Keratinocyte (primary cell): Measurements from ENCODE around the gene MUC5B. TPM values are rescaled to one million over a fixed set of nuclear protein-coding genes. Genes with fewer than 3 reads are reported as not detected.

ENCODE experiments used
- DNase-seq: peaks from one replicate; pipeline ENCODE4 v3.0.0-alpha.2; 2011; ENCODE audit warnings: low read depth, missing footprints, low spot score
- FAIRE-seq: peaks from 2 replicates; lab custom pipeline; 2011; peaks lifted over from hg19 to GRCh38; lab: Jason Lieb, UNC
- H2AFZ ChIP-seq: 2 replicates; pipeline ENCODE4 v1.6.0; 2012; ENCODE audit warnings: low read length, control low read depth, inconsistent platforms; ENCODE audit not compliant: control insufficient read depth
- H3K27ac ChIP-seq: 2 replicates; pipeline ENCODE4 v1.5.1; 2011; ENCODE audit warnings: low read length; ENCODE audit not compliant: control insufficient read depth, insufficient read depth
- H3K27me3 ChIP-seq: 3 replicates; pipeline ENCODE4 v1.6.0; 2011; ENCODE audit warnings: low read length; ENCODE audit not compliant: control insufficient read depth, insufficient read depth; ENCODE audit errors: extremely low read depth
- H3K36me3 ChIP-seq, 2 experiments: 2 replicates in 1 of 2; 3 replicates in 1 of 2; pipeline ENCODE4 v1.5.1; 2011; ENCODE audit warnings: low read length in 2 of 2, mild to moderate bottlenecking in 1 of 2; ENCODE audit not compliant: control insufficient read depth in 2 of 2, insufficient read depth in 2 of 2; ENCODE audit errors: extremely low read depth in 1 of 2
- H3K4me1 ChIP-seq: 3 replicates; pipeline ENCODE4 v1.5.1; 2011; ENCODE audit warnings: low read length; ENCODE audit not compliant: control insufficient read depth, insufficient read depth; ENCODE audit errors: extremely low read depth
- H3K4me2 ChIP-seq: 3 replicates; pipeline ENCODE4 v1.6.0; 2011; ENCODE audit warnings: low read depth, low read length; ENCODE audit not compliant: control insufficient read depth, insufficient read depth; ENCODE audit errors: extremely low read depth
- H3K4me3 ChIP-seq, 3 experiments: fragments of 200-600 bp in 1 of 3; sonication (generic) in 1 of 3; 2 replicates in 2 of 3; 3 replicates in 1 of 3; pipeline ENCODE4 v1.5.1; 2011 to 2016; ENCODE audit warnings: low read length in 3 of 3, mild to moderate bottlenecking in 3 of 3, control low read depth in 2 of 3, inconsistent platforms in 1 of 3, low read depth in 1 of 3, mixed read lengths in 1 of 3, mixed run types in 1 of 3, moderate library complexity in 1 of 3; ENCODE audit not compliant: control insufficient read depth in 2 of 3, insufficient read depth in 2 of 3; ENCODE audit errors: extremely low read depth in 1 of 3
- H3K79me2 ChIP-seq: 2 replicates; pipeline ENCODE4 v1.6.0; 2012; ENCODE audit warnings: low read length; ENCODE audit not compliant: control insufficient read depth, insufficient read depth
- H3K9ac ChIP-seq: 3 replicates; pipeline ENCODE4 v1.6.0; 2011; ENCODE audit warnings: low read length; ENCODE audit not compliant: control insufficient read depth, insufficient read depth; ENCODE audit errors: extremely low read depth
- H3K9me1 ChIP-seq: 3 replicates; pipeline ENCODE4 v1.6.0; 2011; ENCODE audit warnings: low read length; ENCODE audit not compliant: control insufficient read depth, insufficient read depth; ENCODE audit errors: extremely low read depth
- H3K9me3 ChIP-seq: 2 replicates; pipeline ENCODE4 v1.5.1; 2012; ENCODE audit warnings: low read depth, low read length; ENCODE audit not compliant: control insufficient read depth
- H4K20me1 ChIP-seq: 3 replicates; pipeline ENCODE4 v1.6.0; 2011; ENCODE audit warnings: low read length; ENCODE audit not compliant: control insufficient read depth, insufficient read depth; ENCODE audit errors: extremely low read depth
- EZH2 ChIP-seq: IDR thresholded peaks from one replicate; pipeline ENCODE4 v1.6.1; 2012; ENCODE audit warnings: inconsistent platforms, mild to moderate bottlenecking, low read length, moderate library complexity
- dilution Hi-C: fragments of 300-500 bp; cut with MboI; formaldehyde crosslinking; loops from one replicate; pipeline ENCODE4 v1.7.0; 2020; ENCODE audit warnings: low sequenced_read_pairs; ENCODE audit not compliant: extremely low pct_ligation_motif_present
- polyA plus RNA-seq, 5 experiments: library from polyadenylated mRNA; depleted of rRNA in 3 of 5; stranded (reverse) in 3 of 5; stranded (forward) in 1 of 5; unstranded in 1 of 5; fragments of >200 nt; gene quantifications; 1 replicate in 1 of 5; 2 replicates in 3 of 5; 3 replicates in 1 of 5; pipeline versions ENCODE4 v1.2.1 to v1.2.3, GENCODE V29; 2011 to 2012; ENCODE audit warnings: missing spikeins in 2 of 5, low read depth in 1 of 5, low replicate concordance in 1 of 5
- TF ChIP-seq, protein P1 (sequence below), 3 experiments: IDR thresholded peaks in 1 of 3; conservative IDR thresholded peaks in 1 of 3; optimal IDR thresholded peaks in 1 of 3; 2 replicates in 2 of 3; 3 replicates in 1 of 3; pipeline versions ENCODE3 to v1.5.1; 2011; ENCODE audit warnings: low read length in 3 of 3, mild to moderate bottlenecking in 3 of 3, moderate library complexity in 2 of 3, control low read depth in 1 of 3, inconsistent platforms in 1 of 3; ENCODE audit not compliant: insufficient read depth in 2 of 3; ENCODE audit errors: extremely low read depth in 1 of 3

Gene MUC5B
- polyA plus RNA-seq, 1 donor (not counting 4 experiments of a cell fraction or from before 2014, with no cell fraction given), result not detected

DNA sequence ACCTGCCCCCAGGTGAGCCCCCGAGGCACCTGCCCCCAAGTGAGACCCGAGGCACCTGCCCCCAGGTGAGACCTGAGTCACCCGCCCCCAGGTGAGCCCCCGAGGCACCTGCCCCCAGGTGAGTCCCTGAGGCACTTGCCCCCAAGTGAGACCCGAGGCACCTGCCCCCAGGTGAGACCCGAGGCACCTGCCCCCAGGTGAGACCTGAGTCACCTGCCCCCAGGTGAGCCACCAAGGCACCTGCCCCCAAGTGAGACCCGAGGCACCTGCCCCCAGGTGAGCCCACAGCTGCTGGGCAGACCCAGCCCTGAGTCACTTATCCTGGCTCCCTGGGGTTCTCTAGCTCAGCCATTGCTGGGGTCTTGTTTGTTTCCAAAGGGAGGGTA lies 36.2 kb downstream of the MUC5B start:
- H3K4me2 ChIP-seq, result no peak overlapping the region
- no peaks in the 10 kb centered on the region for H3K9me1 ChIP-seq
- no peaks in the 10 kb centered on the region for H4K20me1 ChIP-seq
- no peaks in the 10 kb centered on the region for H3K79me2 ChIP-seq
- H2AFZ ChIP-seq, result no peak overlapping the region
- dilution Hi-C loops, result no loop called here
- H3K36me3 ChIP-seq, result no peaks in the 10 kb centered on the region
- FAIRE-seq (no peak), DNase-seq (no peak)
- no peak overlapping the region for H3K9ac ChIP-seq
- TF ChIP-seq, protein P1, sequence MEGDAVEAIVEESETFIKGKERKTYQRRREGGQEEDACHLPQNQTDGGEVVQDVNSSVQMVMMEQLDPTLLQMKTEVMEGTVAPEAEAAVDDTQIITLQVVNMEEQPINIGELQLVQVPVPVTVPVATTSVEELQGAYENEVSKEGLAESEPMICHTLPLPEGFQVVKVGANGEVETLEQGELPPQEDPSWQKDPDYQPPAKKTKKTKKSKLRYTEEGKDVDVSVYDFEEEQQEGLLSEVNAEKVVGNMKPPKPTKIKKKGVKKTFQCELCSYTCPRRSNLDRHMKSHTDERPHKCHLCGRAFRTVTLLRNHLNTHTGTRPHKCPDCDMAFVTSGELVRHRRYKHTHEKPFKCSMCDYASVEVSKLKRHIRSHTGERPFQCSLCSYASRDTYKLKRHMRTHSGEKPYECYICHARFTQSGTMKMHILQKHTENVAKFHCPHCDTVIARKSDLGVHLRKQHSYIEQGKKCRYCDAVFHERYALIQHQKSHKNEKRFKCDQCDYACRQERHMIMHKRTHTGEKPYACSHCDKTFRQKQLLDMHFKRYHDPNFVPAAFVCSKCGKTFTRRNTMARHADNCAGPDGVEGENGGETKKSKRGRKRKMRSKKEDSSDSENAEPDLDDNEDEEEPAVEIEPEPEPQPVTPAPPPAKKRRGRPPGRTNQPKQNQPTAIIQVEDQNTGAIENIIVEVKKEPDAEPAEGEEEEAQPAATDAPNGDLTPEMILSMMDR (optimal IDR thresholded peaks at IDR 0.05 in 1 of 3, IDR thresholded peaks at IDR 0.05 in 1 of 3, conservative IDR thresholded peaks at IDR 0.05 in 1 of 3; ENCODE audit: extremely low read depth in 1 of 3, insufficient read depth in 2 of 3, low read length in 3 of 3), result no peak
- no peak for TF ChIP-seq EZH2
- H3K27ac ChIP-seq, result no peak overlapping the region
- no peaks in the 10 kb centered on the region for H3K27me3 ChIP-seq
- peaks cover 6% of the 10 kb centered on the region for H3K4me1 ChIP-seq
- no peaks in the 10 kb centered on the region for H3K9me3 ChIP-seq
- no peak overlapping the region for H3K4me3 ChIP-seq

DNA sequence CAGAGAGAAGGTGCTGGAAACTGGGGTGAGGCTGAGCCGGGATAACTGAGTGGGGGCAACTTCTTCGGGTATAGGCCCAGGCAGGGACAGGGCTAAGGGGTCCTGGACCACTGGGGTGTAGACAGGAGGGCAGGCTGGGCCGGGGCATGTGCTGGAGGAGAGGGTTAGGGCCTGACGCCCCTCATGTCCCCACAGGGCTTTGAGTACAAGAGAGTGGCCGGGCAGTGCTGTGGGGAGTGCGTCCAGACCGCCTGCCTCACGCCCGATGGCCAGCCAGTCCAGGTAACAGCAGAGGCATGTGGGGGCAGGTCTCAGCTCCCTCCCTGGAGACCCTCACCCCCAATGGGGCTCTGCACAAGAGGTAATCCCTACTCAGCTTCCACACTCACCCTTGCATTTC lies 36.7 kb downstream of the MUC5B start:
- H3K4me2 ChIP-seq, result no peak overlapping the region
- TF ChIP-seq, protein P1 (optimal IDR thresholded peaks at IDR 0.05 in 1 of 3, IDR thresholded peaks at IDR 0.05 in 1 of 3, conservative IDR thresholded peaks at IDR 0.05 in 1 of 3; ENCODE audit: extremely low read depth in 1 of 3, insufficient read depth in 2 of 3, low read length in 3 of 3), result no peak
- H4K20me1 ChIP-seq, result no peaks in the 10 kb centered on the region
- no peaks in the 10 kb centered on the region for H3K27me3 ChIP-seq
- H3K79me2 ChIP-seq, result no peaks in the 10 kb centered on the region
- no peak overlapping the region for H3K4me3 ChIP-seq
- no peaks in the 10 kb centered on the region for H3K9me3 ChIP-seq
- dilution Hi-C loops, result no loop called here
- no peak overlapping the region for H3K9ac ChIP-seq
- H3K4me1 ChIP-seq, result peaks cover 6% of the 10 kb centered on the region
- FAIRE-seq (no peak), DNase-seq (no peak)
- H2AFZ ChIP-seq, result no peak overlapping the region
- no peaks in the 10 kb centered on the region for H3K36me3 ChIP-seq
- H3K27ac ChIP-seq, result no peak overlapping the region
- no peaks in the 10 kb centered on the region for H3K9me1 ChIP-seq
